A204.1 (cell line): ENCODE results near the gene EDDM3A.
"Not testable (repeated sequence)": the region's sequence is repeated elsewhere in the genome, so short reads cannot be mapped to it uniquely, and the experiment has no call there.

ENCODE experiments used
- FAIRE-seq: peaks from 2 replicates; lab custom pipeline; 2012; peaks lifted over from hg19 to GRCh38; lab: Jason Lieb, UNC

Gene EDDM3A, protein sequence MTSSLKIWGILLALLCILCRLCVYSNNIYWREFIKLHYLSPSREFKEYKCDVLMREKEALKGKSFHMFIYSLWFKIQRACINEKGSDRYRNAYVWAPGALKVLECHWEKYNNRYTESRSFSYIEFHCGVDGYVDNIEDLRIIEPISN

GRCh38 chr14:20745571-20746358 lies at the start of gene EDDM3A:
Gene EDDM3A, plus strand, starts transcription at chr14:20745887. Its CDS starts 1,694 bp downstream, at chr14:20747581.
- FAIRE-seq, result no peak

DNA sequence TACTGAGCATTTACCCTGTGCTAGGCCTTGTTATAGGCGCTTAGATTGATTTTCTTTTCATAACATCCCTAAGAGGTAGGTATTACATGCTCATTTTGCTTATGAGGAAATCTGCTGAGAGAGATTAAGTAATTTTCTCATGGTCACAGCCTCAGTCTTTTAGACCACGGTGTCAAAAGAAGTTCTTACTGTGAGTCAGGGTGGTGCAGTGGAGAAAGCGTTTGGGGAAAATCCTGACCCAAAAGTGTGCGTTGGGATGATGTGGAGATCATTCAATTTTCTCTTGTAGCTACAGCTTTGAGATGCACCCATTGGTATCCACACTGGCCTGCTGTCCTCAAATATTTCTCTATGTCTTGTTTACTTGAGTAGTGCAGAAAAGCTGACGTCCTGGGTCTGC lies 48.9 kb upstream of the EDDM3A start:
- FAIRE-seq, result no peak

DNA sequence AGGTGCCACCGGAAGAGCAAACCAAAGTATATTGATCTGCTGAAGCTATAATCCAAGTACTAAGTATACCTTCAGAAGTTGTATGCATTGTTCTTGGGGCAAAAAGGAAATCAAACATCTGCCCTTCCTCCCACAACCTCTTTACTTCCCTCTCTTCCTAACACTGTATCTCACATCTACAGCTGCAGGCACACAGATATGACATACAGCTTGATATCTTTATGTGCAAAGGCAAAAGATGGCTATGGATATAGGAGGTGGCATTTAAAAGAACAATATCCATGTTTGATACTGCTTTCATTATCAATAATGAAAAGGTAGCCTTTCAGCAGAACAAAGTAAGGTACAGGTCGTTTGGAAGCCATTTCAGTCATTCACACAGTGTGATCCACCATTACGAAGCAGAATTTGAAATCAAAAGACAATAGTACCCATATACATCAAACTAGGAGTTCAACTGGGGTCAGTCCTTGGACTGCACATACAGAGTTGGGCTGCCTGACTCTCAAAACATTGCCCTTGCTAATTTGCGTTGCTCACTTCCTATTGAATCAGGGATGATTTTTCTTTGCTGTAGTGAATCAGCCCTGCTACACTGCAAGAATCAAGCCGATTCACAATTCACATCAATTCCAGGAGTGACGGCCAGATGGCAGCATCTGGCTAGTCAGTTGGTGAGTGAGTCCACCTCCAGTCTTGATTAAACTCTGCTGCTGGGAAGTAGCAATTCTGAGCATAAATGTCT lies 48.2 kb upstream of the EDDM3A start:
- FAIRE-seq, result peak; percentile 35

DNA sequence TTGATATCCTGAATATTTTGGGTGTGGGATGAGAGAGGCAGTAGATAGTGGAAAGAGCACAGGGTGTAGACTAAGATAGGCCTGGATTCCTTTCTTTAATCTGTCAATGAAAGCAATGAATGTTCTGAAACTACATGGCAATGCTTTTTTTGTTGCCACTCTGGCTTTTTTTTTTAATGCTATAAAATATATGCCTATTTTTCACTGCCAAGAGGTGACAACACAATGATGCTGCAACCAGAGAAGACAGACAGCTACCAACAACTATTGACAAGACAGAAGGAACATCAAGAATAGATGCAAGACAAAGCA lies 47.7 kb upstream of the EDDM3A start:
- no peak for FAIRE-seq

GRCh38 chr14:20698934-20699333 lies 46.8 kb upstream of the EDDM3A start:
- FAIRE-seq, result no peak

DNA sequence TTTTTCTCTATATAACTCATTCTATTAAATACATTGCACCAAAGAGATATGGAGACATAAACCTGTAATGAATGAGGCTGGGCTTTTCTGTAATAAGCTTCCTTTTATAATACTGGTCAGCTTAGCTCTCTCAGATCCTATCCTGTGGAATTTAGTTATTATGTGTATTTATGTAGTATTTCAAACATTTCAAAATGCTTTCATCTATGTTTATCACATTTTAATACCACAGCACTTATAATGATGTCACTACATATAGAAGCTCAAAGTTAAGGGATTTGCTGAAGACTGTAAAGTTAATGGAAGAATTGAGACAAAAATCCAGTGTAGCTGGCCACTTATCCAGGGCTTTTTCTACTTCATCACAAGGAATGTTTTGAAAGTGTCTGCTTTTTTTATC lies 45.8 kb upstream of the EDDM3A start:
- no peak for FAIRE-seq

GRCh38 chr14:20700965-20701364 lies 44.7 kb upstream of the EDDM3A start:
- FAIRE-seq, result not testable (repeated sequence)

- no peak for FAIRE-seq
Measured at GRCh38 chr14:20706657-20707355, 38.9 kb upstream of the EDDM3A start.

GRCh38 chr14:20707622-20708021 lies 38.1 kb upstream of the EDDM3A start:
- FAIRE-seq, result no peak

DNA sequence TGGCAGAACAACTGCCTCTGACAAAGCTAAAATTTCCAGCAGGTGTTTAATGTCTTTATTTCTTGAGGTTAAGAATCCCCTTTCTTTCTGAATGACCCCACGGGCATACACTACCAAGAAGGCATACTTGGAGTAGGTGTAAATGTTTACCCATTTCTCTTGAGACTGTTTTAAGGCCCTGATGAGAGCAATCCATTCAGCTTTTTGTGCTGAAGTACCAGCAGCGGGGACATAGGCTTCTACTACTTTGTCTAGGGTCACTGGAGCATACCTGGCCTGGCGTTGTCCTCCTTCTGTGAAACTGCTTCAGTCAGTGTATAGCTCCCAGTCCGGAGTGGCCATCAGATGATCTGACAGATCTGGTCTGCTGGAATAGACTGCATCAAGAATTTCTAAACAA lies 34.4 kb upstream of the EDDM3A start:
- no peak for FAIRE-seq

- FAIRE-seq, result no peak
Measured at GRCh38 chr14:20711685-20712084, 34.0 kb upstream of the EDDM3A start.

DNA sequence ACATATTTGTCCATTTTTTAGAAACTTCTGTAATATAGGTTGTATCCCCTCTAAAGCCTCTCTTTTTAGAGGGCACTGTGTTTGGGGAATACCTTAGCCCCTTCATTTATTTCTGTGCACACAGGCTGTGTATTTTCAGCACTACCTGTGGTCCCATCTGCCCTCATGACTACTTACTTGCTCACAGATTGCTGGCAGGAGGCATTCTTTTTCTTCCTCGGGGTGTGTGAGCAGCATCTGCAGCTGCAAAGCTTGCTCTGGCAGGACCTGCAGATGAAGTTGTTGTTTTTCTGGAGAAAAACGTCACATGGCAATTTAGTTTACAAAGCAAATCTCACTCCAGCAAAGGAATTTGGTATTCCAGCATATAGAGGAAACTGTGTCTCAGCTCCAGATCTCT lies 32.8 kb upstream of the EDDM3A start:
- no peak for FAIRE-seq

- no peak for FAIRE-seq
Measured at GRCh38 chr14:20714593-20715250, 31.0 kb upstream of the EDDM3A start.

DNA sequence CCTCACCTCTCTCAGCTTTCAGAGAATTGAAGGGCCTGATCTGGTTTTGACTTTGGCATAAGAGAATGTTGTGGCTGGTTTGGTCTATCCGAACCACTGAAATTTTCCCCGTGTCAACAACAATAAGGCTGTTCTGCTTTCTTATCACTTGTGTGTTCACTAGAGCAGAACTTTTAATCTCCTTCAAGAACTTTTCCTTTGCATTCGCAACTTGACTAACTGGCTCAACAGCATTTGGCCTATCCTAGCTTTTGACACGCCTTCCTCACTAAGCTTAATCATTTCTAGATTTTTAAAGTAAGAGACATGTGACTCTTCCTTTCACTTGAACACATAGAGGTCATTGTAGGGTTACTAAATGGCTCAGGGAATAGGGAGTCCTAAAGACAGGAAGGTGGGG lies 25.9 kb upstream of the EDDM3A start:
- FAIRE-seq, result no peak

GRCh38 chr14:20720741-20721140 lies 24.9 kb upstream of the EDDM3A start:
- FAIRE-seq, result no peak

GRCh38 chr14:20722016-20722415 lies 23.7 kb upstream of the EDDM3A start:
- no peak for FAIRE-seq

- no peak for FAIRE-seq
Measured at GRCh38 chr14:20723488-20723887, 22.2 kb upstream of the EDDM3A start.

- FAIRE-seq, result not testable (repeated sequence)
Measured at GRCh38 chr14:20726121-20726520, 19.6 kb upstream of the EDDM3A start.

DNA sequence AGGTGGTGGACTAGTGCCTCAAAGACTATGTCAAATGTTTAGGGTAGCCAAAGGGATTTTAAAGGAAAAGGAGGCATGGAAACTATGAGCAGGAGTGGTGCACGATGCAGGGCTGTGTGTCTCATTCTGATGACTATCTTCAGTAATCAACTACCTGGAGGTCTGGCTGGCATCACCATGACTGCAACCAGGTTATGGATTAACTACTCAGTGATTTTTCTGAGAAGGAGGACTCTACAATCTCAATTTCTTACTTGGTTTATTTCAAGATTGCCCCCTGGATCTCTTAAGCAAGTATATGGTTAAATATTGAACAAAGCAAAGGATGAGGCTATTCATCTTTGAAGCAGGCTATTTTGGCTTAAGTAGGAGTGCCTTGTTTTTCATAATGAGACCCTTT lies 19.2 kb upstream of the EDDM3A start:
- no peak for FAIRE-seq

DNA sequence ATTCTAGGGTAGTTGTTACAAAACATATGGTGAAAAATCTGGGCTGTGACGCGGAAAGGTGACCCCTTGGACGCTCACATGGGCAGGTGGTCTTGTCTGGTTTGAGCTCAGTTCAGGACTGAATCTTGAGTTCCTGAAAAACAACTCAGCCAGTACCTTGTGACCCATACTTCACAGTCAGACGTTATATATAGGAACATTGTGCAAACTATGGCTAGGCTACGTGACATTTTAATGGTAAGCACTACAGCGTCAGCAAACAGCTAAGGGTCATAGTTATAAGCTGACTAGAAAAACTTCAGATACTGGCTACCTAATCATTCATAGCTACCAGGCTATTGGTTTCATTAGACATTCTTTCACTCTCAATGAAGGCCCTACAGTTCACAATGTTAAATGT lies 14.8 kb upstream of the EDDM3A start:
- no peak for FAIRE-seq

DNA sequence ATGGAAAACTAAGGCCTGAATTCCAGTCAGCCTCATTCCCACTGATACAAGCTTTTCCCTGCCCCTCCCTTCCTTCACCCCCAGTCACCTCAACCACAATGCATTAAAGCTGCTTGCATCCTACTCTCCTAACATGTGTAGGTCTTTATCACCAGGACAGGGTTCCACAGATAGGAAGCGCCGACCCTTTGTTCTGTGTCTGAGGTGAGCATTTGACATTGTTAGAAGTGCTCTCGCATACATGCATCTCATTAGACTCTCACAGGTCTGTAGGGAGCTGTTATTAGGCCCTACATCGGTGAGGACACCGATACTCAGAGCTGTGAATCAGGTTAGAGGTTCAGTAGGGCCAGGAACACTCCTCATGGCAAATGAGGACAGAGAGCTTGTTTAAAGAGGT lies 13.2 kb upstream of the EDDM3A start:
- FAIRE-seq, result no peak

DNA sequence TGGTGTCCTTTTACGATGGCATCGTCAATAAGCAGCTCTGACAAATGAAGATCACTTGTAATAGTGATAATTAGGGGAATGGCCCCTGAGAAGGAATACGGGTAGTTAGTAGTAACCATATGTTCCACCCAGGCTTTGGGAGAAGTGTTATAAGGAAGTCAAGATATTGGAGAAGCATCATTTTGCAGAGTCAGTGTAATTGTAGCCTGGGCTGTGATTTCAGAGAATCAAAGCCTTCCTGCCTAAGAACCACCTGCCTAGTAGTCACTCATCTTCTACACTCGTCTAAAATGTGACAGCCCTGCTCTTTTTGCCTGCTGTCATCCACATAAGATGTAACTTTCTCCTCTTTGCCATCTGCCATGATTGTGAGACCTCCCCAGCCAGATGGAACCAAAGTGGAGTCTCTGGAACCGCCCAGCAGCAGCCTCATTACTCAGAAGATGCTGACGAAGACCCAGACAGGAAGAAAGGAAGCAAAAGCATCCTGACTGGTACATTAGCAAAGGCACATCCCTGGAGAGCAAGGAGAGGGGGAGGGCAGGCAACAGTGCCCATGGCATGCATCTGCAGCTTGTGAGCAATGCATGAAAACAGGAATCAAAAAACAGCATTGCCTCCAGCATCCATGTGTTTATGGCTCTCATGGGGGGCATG lies 12.6 kb upstream of the EDDM3A start:
- no peak for FAIRE-seq
